Thyroid gland (tissue), 4 donors: ENCODE measurements around the gene SUGCT.

Experiments
- POLR2A ChIP-seq, 2 donors: fragments of 450-650 bp; IDR thresholded peaks; one replicate each; pipeline ENCODE4 v1.6.1; 2017; ENCODE audit warnings: antibody characterized with exemption in 2 of 2, mild to moderate bottlenecking in 2 of 2, moderate library complexity in 1 of 2
- TF ChIP-seq, protein P1 (sequence below), 6 experiments: fragments of 200-600 bp in 3 of 6; fragments of 450-650 bp in 3 of 6; sonication (generic) in 3 of 6; IDR thresholded peaks; one replicate each; pipeline ENCODE4 v1.5.1; 2016 to 2019; ENCODE audit warnings: antibody characterized with exemption in 6 of 6, mild to moderate bottlenecking in 2 of 6, inconsistent platforms in 1 of 6, moderate library complexity in 1 of 6

DNA sequence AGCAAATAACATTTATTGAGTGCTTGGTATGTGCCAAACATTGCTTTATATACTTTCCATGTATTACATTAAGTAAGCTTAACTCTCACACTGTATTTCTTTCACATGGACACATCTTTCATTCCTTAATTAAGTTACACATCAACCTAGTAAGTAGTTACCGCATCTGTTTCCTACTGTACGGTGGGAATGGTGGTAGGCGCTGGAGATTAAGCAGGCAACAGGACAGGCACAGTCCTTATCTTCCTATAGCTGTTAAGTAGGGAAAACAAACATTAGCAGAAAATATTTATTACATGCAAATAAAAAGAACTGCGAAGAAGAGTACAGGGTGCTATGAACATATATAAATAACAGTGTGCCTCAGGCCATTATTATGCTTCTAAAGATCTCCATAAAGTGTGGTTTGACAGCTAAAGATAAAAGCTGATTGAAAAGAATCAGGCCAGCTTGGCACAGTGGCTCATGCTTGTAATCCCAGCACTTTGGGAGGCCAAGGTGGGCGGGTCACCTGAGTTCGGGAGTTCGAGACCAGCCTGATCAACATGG lies 105.0 kb downstream of the SUGCT start:
- TF ChIP-seq, protein P1, sequence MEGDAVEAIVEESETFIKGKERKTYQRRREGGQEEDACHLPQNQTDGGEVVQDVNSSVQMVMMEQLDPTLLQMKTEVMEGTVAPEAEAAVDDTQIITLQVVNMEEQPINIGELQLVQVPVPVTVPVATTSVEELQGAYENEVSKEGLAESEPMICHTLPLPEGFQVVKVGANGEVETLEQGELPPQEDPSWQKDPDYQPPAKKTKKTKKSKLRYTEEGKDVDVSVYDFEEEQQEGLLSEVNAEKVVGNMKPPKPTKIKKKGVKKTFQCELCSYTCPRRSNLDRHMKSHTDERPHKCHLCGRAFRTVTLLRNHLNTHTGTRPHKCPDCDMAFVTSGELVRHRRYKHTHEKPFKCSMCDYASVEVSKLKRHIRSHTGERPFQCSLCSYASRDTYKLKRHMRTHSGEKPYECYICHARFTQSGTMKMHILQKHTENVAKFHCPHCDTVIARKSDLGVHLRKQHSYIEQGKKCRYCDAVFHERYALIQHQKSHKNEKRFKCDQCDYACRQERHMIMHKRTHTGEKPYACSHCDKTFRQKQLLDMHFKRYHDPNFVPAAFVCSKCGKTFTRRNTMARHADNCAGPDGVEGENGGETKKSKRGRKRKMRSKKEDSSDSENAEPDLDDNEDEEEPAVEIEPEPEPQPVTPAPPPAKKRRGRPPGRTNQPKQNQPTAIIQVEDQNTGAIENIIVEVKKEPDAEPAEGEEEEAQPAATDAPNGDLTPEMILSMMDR (IDR thresholded peaks at IDR 0.05): no peak
- TF ChIP-seq POLR2A (IDR thresholded peaks at IDR 0.05): no peak
